C1 segment of cervical spinal cord (tissue), 14 donors: ENCODE measurements around the gene PRR23B.
"Not testable (repeated sequence)": the region's sequence is repeated elsewhere in the genome, so short reads cannot be mapped to it uniquely, and the experiment has no call there.

Experiments used
- DNase-seq, 14 donors: peaks; one replicate each; lab custom pipeline; 2025; lab: John Stamatoyannopoulos, UW

Gene PRR23B

DNA sequence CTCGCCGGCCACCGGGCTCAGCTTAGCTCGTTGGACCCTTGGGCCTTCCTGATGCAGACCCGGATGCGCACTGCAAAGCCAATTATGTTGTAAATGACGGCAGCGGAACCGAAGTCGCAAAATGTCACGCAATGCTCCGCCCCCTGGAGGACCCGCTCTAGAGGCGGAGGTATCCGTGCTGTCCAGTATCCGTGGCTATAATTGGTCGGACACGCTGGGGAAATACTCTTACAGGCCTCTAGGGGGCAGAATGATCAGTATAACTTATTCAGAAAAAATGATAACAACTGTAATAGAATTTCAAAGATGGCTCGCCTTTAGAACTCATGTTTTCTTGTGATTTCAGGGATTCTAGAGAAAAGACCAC, at the start of gene PRR23B:
PRR23B (minus strand) TSS at position 59 of the 367 bp plus-strand sequence. CDS start 265 bp downstream, outside the sequence.
- DNase-seq = no peak

DNA sequence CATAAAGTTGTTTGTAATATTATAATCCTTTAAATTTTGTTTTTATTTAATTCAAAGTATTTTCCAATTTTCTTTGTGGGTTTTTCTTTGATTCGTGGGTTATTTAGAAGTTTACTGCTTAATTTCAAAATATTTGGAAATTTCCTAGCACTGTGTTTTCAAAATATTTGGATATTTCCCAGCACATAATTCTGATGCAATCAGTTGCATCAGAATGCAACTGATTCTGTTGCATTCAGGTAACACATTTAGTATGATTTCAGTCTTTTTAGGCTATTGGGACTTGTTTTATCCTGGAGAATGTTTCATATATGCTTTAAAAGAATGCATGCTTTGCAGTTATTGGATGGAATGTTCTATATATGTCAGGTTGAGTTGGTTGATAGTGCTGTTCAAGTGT, 42.2 kb upstream of the PRR23B start:
- no peak for DNase-seq

DNA sequence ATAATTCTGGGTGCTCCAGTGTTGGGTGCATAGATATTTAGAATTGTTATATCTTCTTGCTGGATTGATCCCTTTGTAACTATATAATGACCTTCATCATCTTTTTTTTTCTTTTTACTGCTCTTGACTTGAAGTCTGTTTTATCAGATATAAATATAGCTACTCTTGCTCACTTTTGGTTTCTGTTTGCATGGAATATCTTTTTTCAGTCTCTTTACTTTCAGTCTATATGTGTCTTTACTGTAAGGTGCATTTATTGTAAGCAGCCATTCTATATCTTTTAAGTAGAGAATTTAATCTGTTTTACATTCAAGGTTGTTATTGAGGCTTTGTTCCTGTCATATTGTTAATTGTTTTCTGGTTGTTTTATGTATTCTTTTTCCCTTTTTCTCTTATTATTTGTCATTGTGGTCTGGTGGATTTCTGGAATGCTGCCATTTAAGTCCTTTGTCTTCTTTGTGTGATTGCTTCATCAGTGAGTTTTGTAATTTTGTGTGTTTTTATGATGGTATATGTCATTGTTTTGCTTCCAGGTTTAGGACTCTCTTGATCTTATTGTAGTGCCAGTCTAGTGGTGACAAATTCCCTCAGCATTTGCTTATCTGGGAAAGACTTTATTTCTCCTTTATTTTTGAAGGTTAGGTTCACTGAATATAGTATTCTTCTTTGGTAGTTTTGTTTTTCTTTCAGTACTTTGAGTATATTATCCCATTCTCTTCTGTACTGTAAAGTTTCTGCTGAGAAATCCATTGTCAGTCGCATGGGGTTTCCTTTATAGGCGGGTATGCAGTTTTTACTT, 32.3 kb upstream of the PRR23B start:
- DNase-seq = no peak

- DNase-seq = no peak
Measured at GRCh38 chr3:139044366-139045210, 23.9 kb upstream of the PRR23B start, which contains the start of gene PRR23C. Gene PRR23C, minus strand, starts transcription at chr3:139044892. Its CDS starts 272 bp downstream, at chr3:139044620.

DNA sequence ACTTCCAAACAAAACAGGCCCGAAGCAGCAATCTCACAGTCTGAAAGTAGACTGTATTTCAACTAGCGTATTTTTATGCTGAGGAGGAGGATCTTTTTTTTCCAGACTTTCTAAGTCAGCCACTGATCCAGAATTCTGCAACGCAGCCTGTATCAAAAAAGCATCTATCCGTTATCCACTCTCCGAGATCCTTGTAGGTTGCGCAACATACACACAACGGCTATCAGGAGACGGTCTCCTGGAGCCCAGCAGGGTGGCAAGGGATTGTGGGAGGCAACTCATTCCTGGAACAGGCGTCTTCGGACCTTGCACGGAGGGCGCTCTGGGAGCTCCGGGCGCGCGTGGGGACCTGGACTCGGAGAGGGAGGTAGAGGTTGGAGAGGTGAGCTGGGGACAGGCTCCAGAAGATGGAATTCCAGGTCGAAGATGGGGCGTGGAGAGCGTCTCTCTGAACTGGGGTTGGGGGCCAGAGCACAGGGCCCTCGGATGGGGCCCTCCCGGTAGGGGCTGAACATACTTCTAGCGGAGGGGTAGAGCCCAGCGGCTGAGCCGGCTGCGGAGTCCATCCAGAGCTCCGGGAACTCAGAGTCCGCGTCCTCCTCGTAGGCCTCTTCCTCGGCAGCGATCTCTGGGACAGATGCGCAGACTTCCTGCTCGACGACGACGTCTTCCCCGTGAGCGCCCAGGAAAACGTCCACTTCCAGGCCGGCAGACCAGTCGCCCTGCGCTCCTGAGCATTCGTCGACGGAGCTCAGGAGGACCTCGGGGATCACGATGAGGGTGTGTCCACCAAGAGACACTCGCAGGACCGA, 23.0 kb upstream of the PRR23B start:
- DNase-seq = no peak

DNA sequence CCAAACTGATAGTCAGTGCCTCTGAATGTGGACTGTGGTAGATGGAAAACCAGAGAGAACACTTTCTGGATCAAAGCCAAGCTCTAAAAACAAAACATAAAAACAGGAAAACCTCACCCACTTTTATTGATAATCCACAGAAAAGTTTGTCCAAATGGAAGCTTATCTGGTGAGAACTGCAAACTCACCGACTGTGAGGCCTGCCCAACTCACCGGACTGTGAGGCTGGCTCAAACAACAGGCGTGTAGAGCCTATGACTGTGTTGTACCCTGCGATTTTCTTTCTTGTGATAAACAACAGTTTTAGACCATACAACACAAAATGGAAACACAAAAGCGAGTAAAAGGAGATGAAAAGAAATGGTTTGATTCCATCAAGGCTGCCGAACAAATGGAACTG, 16.8 kb upstream of the PRR23B start:
- no peak for DNase-seq

DNA sequence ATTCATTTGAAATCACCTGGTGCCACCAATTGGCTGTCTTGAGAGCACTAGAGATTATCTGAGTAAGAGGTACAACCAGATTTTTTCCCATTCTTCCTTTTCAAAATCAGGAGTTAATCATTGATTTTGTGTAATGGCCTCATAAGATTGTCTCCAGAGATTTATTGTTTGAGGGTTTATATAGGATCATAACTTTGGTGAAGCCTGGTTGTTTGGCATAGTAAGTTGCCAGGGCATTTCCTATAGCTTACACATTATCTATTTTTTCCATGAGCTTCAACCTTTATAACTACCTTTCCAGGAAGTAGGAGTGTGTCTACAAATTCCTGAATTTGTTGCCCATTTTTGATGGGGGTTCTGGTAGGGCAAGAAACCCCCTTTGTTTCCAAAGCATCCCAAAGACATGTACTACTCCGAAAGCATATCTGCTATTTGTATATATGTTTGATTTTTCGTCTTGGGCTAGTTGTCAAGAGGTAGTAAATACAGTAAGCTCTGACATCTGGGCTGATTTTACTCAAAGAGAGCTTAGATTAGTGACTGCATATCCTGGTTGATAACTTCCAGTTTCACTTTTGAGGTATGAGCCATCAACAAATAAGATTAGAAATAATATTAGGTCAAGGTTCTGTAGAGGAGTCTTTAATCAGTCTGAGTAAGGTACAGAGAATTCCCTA, 11.7 kb upstream of the PRR23B start:
- no peak for DNase-seq

DNA sequence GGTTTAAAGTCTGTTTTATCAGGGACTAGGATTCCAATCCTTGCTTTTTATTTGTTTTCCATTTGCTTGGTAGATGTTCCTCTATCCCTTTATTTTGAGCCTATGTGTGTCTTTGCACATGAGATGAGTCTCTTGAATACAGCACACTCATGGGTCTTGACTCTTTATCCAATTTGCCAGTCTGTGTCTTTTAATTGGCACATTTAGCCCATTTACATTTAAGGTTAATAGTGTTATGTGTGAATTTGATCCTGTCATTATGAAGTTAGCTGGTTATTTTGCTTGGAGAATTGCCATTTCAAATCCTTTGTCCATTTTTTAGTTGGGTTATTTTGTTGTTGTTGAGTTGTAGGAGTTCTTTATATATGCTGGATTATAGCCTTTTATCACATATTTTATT, 9.8 kb upstream of the PRR23B start:
- not testable (repeated sequence) for DNase-seq

DNA sequence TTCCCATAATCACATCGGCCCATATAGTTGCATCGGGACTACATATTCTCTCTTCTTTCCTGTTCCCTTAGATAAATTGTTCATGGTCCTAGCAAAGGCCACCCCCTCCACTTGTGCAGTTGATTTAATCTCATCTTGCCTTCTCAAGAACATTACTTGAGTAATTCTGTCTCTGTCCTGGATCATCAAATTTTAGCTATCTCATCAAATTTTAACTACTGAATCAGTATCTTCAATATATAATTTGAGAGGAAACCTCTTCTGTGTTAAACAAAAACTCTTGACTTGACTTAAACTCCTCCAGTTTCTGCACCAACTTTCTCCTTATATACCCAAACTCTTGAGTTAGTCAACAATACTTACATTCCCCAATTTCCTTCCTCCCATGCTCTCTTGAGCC, 4.2 kb upstream of the PRR23B start:
- DNase-seq = no peak

GRCh38 chr3:139020036-139020867, 474 bp downstream of the PRR23B start:
- no peak for DNase-seq

DNA sequence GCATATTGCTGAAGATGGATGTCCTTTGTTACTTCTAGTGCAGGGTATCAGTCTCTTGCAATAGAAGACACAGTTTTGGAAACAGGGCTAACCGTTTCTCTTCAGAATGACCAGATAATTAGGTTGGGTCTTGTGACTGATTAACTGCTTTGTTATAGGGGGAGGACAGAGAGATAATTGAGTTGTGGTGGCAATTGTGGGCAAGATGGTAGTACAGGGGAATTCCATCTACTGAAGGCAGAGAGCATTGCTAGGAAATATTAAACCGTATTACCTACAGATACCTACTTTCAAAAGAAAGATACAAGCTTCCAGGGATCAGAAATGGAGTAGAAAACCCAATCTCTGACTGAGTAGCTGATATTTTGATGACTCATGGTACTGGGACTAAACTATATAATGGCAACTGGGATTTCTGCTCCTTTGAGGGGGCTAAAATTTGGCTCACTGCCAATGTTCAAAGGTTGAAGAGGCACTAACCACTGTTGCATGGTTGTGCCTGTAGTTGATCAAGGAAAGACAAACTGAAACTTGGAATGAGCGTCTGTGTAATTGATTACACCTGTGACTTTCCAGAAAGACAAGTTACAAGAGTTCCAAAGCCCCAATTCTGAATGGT, 4.2 kb downstream of the PRR23B start:
- DNase-seq = no peak

- no peak for DNase-seq
Measured at GRCh38 chr3:139006051-139006716, 14.5 kb downstream of the PRR23B start, which contains the start of gene PRR23A. Gene PRR23A, minus strand, starts transcription at chr3:139006268. Its CDS starts 0 bp downstream, at chr3:139006268.

- no peak for DNase-seq
Measured at GRCh38 chr3:139005356-139005993, 15.3 kb downstream of the PRR23B start.

GRCh38 chr3:138995706-138996105, 25.0 kb downstream of the PRR23B start:
- no peak for DNase-seq

DNA sequence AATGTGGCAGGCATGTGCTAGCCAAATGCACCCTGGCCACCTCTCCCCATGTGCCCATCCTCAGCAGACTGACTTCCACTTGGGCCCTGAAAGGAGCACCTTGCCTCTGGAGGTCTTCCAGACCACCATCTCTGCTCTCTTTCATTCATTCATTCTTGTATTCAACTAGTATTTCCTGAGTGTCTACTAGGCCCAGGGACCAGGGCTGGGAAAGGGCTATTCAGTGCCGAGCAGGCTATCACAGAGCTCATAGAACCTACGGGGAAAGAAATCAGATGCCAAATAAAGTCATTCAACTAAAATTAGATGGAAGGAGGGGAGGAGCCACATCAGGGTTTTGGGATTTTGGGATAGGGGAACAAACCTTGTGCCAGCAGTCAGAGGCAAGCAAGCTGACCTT, 33.5 kb downstream of the PRR23B start:
- no peak for DNase-seq

DNA sequence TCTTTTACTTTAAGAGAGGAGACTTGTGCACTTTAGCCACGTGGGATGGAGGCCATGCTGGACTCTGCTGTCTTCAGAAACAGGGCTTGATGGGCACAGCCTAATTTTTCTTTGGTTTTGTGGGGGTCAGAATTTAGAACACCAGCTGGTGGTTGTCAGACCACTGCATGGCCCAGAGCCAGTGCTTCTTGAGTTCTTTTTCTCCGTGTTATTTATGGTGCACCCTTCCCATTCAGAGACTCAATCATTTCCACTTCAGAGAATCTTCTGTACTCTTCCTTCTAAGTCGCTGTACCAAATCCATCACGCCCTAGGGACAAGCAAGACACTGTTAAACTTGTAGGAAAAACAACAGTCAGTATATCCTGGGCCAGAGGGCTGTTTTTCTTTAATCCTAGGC, 34.8 kb downstream of the PRR23B start:
- DNase-seq = no peak

DNA sequence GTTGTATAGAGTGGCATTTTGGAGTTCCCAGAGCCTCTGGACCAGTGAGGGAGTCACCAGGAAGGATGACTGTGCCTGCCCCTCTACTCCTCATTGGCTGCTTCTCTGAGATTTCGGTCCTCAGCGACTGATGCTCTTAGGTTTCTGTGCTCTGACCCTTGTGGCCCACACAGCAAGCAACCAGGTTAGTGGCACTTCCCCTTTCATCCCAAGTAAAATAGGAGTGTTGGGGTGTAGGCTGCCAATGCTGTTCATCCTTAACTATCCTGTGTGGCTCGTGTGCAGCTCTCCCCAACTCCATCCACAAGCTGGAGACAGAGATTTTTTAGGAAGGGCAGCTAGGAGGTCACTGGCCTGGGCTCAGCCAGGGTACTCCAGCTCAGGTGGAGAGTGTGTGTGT, 35.9 kb downstream of the PRR23B start:
- no peak for DNase-seq

GRCh38 chr3:138976047-138976446, 44.7 kb downstream of the PRR23B start:
- DNase-seq = no peak

- no peak for DNase-seq
Measured at GRCh38 chr3:138975351-138975750, 45.4 kb downstream of the PRR23B start.
